Measurements from ENCODE around the gene GLTP.

GLTP gene

GRCh38 chr12:109840305-109841074 is 39.9 kb downstream of the GLTP start:
- DNase-seq: peak in 1 of 2 experiments; percentile 50

- no peak for DNase-seq
Measured at GRCh38 chr12:109839444-109839843, 40.9 kb downstream of the GLTP start.

GRCh38 chr12:109836916-109837315 is 43.4 kb downstream of the GLTP start:
- DNase-seq: no peak

DNA sequence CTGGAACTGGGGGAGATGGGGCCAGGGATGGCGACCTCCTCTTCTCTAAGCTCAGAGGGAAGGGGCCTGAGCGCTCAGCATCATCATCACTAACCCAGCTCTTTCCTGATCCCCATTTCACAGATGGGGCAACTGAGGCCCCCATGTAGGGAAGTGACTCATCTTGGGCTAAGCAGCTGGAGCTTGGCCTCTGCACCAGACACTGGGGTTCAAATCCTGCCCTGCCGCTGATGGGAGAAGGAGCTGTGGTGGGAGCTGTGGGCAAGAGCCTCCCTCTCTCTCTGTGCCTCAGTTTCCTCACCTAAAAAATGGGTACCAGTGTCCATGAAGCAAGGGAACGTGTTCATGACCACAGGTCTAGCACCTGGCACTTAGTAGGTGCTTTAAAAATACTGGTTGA is 44.5 kb downstream of the GLTP start:
- no peak for DNase-seq

DNA sequence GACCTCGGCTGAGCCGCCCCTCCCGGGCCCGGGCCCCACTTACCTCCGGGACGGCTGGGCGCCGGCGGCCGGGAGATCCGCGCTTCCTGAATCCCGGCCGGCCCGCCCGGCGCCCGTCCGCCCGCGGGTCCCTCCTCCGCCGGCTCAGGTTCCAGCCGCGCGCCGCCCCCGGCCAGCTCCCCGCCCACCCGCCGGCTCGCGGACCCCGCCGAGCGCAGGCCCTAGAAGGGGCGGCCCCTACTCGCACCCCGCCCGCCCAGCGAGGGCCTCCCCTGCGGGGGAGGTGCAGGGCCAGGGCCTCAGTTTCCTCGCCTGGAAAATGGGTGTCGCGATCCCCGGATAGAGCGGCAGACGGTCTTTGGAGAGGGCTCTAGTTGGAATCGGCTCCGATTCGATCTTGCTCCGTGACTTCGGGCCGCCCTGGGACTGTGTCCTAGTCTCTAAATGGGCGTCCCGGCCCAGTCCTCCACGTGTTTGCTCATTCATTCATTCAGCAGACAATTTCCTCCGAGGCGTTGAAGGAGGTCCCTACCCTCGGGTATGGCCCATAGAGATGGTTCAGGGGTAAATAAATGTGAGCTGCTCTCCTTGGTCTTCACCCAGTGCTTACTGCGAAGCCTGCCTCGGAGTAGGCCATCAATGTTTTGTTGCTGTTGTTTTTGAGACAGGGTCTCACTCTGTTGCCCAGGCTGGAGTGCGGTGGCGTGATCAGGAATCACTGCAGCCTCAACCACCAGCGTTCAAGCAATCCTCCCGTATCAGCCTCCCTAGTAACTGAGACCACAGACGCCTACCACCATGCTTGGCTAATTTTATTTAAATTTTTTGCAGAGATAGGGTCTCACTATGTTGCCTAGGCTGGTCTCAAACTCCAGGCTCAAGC is 46.8 kb downstream of the GLTP start, which contains the start of gene TRPV4:
TSS of gene TRPV4 (minus strand) at position 92 of the 883 bp plus-strand sequence. CDS start 18,602 bp downstream, outside the sequence.
- DNase-seq: no peak

GRCh38 chr12:109832541-109833306 is 47.6 kb downstream of the GLTP start:
- no peak for DNase-seq

- DNase-seq: no peak
Measured at GRCh38 chr12:109831929-109832328, 48.4 kb downstream of the GLTP start.

- DNase-seq: no peak
Measured at GRCh38 chr12:109831365-109831764, 49.0 kb downstream of the GLTP start.

- no peak for DNase-seq
Measured at GRCh38 chr12:109830718-109831117, 49.6 kb downstream of the GLTP start.

- no peak for DNase-seq
Measured at GRCh38 chr12:109830267-109830666, 50.1 kb downstream of the GLTP start.

GRCh38 chr12:109829667-109830066 is 50.7 kb downstream of the GLTP start:
- DNase-seq: no peak

- no peak for DNase-seq
Measured at GRCh38 chr12:109828754-109829511, 51.4 kb downstream of the GLTP start.

DNA sequence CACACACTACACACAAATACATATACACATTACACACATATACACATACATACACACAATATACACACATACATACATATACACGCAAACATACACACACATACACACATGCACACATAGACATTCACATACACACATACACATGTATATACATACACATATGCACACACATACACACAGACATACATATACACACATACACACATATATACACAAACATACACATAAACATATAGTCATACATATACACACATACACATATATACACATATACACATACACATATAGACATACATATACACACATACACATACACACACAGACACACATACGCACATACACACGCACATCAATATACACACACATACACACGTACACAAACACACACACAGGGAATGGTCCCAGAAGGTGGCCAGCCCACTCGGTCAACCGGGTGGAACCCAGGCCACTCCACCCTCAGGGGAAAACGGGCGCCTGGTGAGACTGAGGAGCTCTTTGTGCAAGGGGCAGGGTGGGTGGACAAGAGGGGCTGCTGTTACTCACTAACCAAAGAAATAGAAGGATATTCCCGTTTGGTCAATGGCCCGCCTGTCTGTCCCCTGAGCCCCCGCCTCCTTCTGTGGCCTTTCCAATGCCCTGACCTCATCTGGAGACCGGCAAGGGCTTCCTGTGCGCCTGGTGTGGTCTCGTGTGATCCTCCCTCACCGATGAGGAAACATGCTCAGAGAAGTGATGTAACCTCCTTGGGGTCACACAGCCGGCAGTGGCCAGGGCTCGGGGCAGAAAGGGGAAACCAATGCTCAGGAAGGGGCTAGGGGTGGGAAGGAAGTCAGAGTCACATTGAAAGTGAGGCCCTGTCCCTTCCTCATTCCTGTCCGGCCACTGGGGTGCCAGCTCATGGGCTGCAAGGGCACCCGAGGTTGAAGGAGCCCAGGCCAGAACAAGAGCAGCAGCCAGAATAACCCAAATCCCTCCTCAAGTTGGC is 52.5 kb downstream of the GLTP start:
- no peak for DNase-seq

DNA sequence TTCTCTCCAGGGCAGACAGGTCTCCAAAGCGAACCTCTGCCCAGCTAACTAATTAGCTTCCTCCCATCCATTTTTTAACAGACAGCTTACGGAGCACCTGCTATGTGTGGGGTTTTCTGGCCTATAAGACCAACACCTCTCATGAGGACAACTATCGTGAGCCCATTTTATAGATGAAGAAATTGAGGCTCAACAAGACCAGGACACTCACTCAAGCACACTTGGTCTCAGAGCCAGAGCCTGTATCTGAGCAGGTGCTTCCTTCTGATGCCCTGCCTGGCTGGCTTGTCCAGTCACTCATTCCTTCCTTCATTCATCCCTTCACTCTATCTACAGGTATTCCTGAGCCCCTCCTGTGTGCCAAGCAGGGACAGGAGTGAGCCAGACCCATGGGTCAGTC is 53.3 kb downstream of the GLTP start:
- no peak for DNase-seq

- no peak for DNase-seq
Measured at GRCh38 chr12:109824731-109825130, 55.6 kb downstream of the GLTP start.

- no peak for DNase-seq
Measured at GRCh38 chr12:109822951-109823411, 57.4 kb downstream of the GLTP start.

- no peak for DNase-seq
Measured at GRCh38 chr12:109822416-109822815, 57.9 kb downstream of the GLTP start.

DNA sequence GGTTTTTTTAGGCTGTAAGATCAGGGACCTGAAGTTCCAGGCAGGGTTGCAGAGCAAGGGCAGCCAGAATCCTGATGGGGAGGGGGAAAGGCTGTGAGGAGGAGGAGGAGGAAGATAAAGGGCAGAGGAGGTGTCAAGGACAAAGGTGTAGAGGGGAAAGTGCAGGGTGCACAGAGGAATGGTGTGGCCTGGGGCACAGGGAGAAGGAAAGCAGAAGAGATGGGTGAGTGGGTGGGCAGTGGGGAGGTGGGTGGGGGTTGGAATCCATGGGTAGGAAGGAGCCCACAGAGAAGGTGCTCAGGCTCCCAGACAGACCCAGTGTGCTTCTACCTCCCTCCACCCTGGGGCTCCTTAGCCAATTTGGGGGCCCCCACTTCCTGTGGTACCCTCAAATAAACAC is 58.4 kb downstream of the GLTP start:
- no peak for DNase-seq

DNA sequence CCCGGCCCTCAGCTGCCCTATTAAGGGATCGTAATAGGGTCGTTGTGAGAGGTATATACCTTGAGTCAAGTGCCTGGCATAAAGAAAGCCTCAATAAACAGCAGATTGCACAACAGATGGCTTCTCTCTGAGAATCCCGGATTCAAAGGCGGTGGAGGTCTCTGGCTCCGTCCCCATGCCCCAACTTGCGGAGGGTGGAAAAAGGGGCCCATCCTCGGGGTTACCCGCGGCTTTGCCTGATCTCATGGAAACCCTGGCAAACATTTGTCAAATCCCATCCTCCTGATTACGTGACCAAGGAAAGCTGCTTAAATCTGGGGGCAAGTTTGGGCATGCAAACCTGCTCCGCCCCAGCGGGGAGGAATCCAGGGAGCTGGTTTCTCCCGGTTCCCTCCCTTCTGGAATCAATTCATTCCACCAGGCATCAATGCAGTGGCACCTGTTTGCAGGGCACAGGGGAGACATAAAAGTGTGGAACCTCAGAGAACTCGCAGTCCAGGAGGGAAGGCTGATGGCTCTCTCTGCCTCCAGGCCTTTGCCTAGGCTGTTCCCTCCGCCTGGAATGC is 59.4 kb downstream of the GLTP start:
- DNase-seq: peak; percentile 97 to 99

- no peak for DNase-seq
Measured at GRCh38 chr12:109818905-109819500, 61.3 kb downstream of the GLTP start.

Measured in NCI-H524 (cell line).